RWPE1 (cell line): ENCODE results near the gene MYO1B.
A peak's percentile ranks its signal among the peaks of the same experiment; 100 is the strongest.

ENCODE experiments used
- CTCF ChIA-PET: fragments of 350-600 bp; sonication (Branson Sonifier 250); formaldehyde crosslinking; extraction: SDS; loops from one replicate; lab custom pipeline; 2021; lab: Yijun Ruan, JAX
- POLR2A ChIA-PET: fragments of 400-600 bp; formaldehyde crosslinking; extraction: SDS; loops from one replicate; lab custom pipeline; 2020; ENCODE audit warnings: antibody characterized with exemption; ENCODE audit not compliant: low non-redundant PET; lab: Yijun Ruan, JAX
- DNase-seq: peaks from one replicate; pipeline ENCODE4 v3.0.0; 2012; ENCODE audit warnings: low spot score
- H3K27ac ChIP-seq: fragments of 450-650 bp; 2 replicates; pipeline ENCODE4 v1.5.1; 2017
- CTCF ChIP-seq: fragments of 450-650 bp; conservative IDR thresholded peaks from 2 replicates; pipeline ENCODE4 v1.5.1; 2017; ENCODE audit warnings: low read depth, mild to moderate bottlenecking

Gene MYO1B

DNA sequence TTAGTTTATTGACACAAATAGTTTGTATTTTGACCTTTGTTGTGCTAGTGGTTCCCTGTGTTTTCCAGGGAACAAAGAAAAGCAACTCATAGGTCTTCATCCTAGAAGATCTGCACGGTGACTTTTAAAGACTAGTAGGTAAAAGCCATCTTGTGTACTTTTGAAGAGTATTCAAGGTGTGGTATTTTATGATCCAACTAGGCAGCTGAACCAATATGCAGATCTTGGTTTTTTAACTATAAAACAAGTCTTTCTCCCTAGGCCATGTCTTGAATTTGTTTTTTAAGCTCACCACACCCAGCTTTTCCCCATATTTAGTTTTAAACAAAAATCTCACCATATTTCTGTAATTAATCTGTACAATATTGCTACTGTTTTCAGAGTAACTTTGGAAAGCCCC lies 30.0 kb upstream of the MYO1B start:
- POLR2A ChIA-PET = no interaction called here
- no peak for DNase-seq
- no peak for TF ChIP-seq CTCF
- CTCF ChIA-PET = no interaction called here
- no peak overlapping the region for H3K27ac ChIP-seq

- ChIA-PET POLR2A (no interaction called here), CTCF (interaction anchor here (0.6 kb wide), 1 partner anchor 30 kb away, joined by 4 read pairs; the partner anchor contains the start of gene MYO1B)
- no peak for TF ChIP-seq CTCF
- DNase-seq = no peak
- no peak overlapping the region for H3K27ac ChIP-seq
These were observed 29.5 kb upstream of the MYO1B start for GRCh38 chr2:191215666-191216065.

DNA sequence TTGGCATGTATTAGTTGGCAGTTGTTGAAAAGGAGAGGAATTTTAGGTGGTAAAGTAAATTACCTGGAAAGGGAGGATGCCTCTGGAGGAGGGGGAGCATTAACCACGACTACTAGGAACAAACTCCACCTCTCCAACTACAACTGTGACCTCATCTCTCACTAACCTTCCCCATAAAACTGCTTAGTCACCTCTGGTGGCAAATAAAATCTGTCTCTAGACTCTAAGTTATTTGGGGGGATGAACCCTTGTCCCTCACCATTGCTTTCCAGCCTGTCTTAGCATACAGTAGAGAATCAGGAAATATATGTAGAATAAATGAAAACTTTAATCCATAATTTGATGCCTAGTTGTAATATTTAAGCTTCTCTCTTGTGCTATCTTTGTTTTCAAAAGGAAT lies 27.6 kb upstream of the MYO1B start:
- TF ChIP-seq CTCF = no peak
- POLR2A ChIA-PET = no interaction called here
- CTCF ChIA-PET = interaction anchor here (0.6 to 1.2 kb wide), 4 partner anchors 10 to 547 kb away, joined by 3 to 6 read pairs (median 4); no protein-coding TSS in a partner anchor
- peak; percentile 58 for DNase-seq
- no peak overlapping the region for H3K27ac ChIP-seq

- ChIA-PET CTCF (interaction anchor here (0.6 to 1.2 kb wide), 2 partner anchors 9 to 270 kb away, joined by 3 to 6 read pairs; no protein-coding TSS in a partner anchor), POLR2A (no interaction called here)
- no peak for DNase-seq
- peak; percentile 17; the same call in 1 of the 2 replicates for TF ChIP-seq CTCF
- H3K27ac ChIP-seq = no peak overlapping the region
These were observed 26.8 kb upstream of the MYO1B start for GRCh38 chr2:191218292-191218898.

DNA sequence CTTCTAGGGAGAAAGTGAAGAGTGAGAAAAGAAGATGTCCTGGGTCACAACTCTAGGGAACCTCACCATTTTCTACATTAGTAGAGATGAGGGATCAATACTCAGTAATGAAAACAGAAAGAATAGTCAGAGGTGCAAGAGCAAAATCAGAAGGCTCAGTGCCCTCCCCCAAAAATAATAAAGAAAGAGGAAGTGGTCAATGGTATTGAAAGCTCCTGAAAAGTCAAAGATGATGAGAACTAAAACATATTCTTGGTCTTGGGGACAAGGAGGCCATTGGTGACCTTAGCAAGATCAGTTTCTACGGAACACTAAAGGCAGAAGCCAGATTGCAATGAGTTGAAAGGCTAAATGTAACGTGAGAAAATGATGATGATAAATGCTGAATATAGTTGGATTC lies 24.5 kb upstream of the MYO1B start:
- CTCF ChIA-PET = interaction anchor here (1.4 kb wide), 1 partner anchor 281 kb away, joined by 3 read pairs; no protein-coding TSS in a partner anchor
- H3K27ac ChIP-seq = no peak overlapping the region

GRCh38 chr2:191221666-191222065 lies 23.5 kb upstream of the MYO1B start:
- no peak overlapping the region for H3K27ac ChIP-seq
- DNase-seq = no peak
- CTCF ChIA-PET = interaction anchor here (1.4 kb wide), 1 partner anchor 280 kb away, joined by 3 read pairs; no protein-coding TSS in a partner anchor
- POLR2A ChIA-PET = no interaction called here
- no peak for TF ChIP-seq CTCF

More for the DNA sequence above, 24.5 kb upstream of the MYO1B start:
- no peak for DNase-seq
- no peak for TF ChIP-seq CTCF
- POLR2A ChIA-PET = no interaction called here
